Mesodermal cell (in vitro differentiated cells): ENCODE measurements around the gene COLGALT1.
"Not testable (repeated sequence)": the region's sequence is repeated elsewhere in the genome, so short reads cannot be mapped to it uniquely, and the experiment has no call there.

Experiments
- H3K27ac ChIP-seq: 2 replicates; pipeline ENCODE4 v1.7.0; 2013; ENCODE audit warnings: mild to moderate bottlenecking, low read depth, low read length, moderate library complexity; ENCODE audit not compliant: severe bottlenecking
- H3K36me3 ChIP-seq: 2 replicates; pipeline ENCODE4 v1.7.1; 2013; ENCODE audit warnings: mild to moderate bottlenecking, low read length, moderate library complexity; ENCODE audit not compliant: control insufficient read depth, insufficient read depth
- H3K4me1 ChIP-seq: one replicate; pipeline ENCODE4 v1.7.1; 2013; ENCODE audit warnings: mild to moderate bottlenecking, low read length; ENCODE audit not compliant: insufficient read depth, control insufficient read depth, poor library complexity, severe bottlenecking
- H3K4me3 ChIP-seq: 2 replicates; pipeline ENCODE4 v1.7.0; 2013; ENCODE audit warnings: low read length, control low read depth, mild to moderate bottlenecking; ENCODE audit not compliant: insufficient read depth, poor library complexity, severe bottlenecking; ENCODE audit errors: extremely low read depth
- H3K9me3 ChIP-seq: 2 replicates; pipeline ENCODE4 v1.7.1; 2013; ENCODE audit warnings: mild to moderate bottlenecking, low read length, moderate library complexity; ENCODE audit not compliant: control insufficient read depth
- WGBS, 2 experiments: methylation state at CpG; one replicate each; pipeline ENCODE4 v1.1.5; 2013; ENCODE audit warnings: missing lambda C conversion rate in 2 of 2; ENCODE audit not compliant: insufficient coverage in 2 of 2; 5-methylcytosine and 5-hydroxymethylcytosine counted together

The COLGALT1 gene

GRCh38 chr19:17598063-17598462, 42.6 kb downstream of the COLGALT1 start:
- H3K4me1 ChIP-seq, H3K27ac ChIP-seq, H3K9me3 ChIP-seq, H3K36me3 ChIP-seq, H3K4me3 ChIP-seq: not testable (repeated sequence)
- WGBS, 2 experiments = 55 to 75% methylated on average over 2 of the region's 8 CpGs

DNA sequence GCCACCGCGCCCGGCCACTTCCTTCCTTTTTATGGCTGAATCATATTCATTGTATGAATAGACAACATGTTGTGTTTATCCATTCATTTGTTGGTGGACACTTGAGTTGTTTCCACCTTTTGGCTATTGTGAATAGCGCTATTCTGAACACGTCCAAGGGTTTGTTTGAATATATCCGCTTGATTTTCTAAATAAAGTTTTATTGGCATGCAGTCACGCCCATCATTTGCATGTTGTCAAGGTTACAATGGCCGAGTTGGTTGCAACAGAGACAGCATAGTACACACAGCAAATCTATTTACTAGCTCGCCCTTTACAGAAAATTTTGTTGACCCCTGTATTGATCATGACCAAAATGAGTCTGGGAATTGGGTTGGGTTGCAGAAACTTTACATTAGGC, 43.5 kb downstream of the COLGALT1 start:
- Histone ChIP-seq H3K36me3 (no peaks in the 10 kb centered on the region), H3K4me3 (no peak overlapping the region), H3K27ac (no peak overlapping the region), H3K9me3 (no peaks in the 10 kb centered on the region), H3K4me1 (peaks cover 3% of the 10 kb centered on the region)
- 89 to 95% methylated on average over 4 of the region's 9 CpGs for WGBS, 2 experiments

GRCh38 chr19:17599780-17600179, 44.3 kb downstream of the COLGALT1 start:
- H3K4me3 ChIP-seq = no peak overlapping the region
- peaks cover 3% of the 10 kb centered on the region for H3K4me1 ChIP-seq
- no peaks in the 10 kb centered on the region for H3K36me3 ChIP-seq
- WGBS, 2 experiments = 87 to 91% methylated on average over 7 to 10 of the region's 10 CpGs
- no peak overlapping the region for H3K27ac ChIP-seq
- H3K9me3 ChIP-seq = no peaks in the 10 kb centered on the region

GRCh38 chr19:17601683-17602082, 46.2 kb downstream of the COLGALT1 start:
- Histone ChIP-seq H3K4me1 (peaks cover 3% of the 10 kb centered on the region), H3K27ac (no peak overlapping the region), H3K36me3 (no peaks in the 10 kb centered on the region), H3K4me3 (no peak overlapping the region), H3K9me3 (no peaks in the 10 kb centered on the region)
- WGBS, 2 experiments = 68 to 100% methylated on average over 1 to 9 of the region's 9 CpGs

DNA sequence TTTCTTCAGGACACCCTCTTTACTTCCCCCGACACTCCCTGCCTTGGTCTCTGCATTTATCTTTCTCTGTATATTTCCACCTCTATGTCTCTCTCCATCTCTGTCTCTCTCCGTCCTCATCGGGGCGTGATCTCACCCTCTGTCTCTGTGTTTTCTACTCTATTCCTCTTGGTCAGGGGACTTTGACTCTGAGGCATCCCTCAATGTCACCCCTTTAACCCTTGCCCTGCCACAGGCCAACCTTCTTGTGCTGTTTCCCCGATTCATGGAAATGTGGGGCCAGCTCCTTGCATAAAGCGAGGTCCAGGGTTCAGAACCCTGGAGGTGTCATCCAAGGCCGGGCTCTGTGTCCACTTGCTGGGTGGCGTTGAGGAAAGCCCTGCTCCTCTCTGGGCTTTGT, 46.8 kb downstream of the COLGALT1 start:
- H3K4me3 ChIP-seq = no peak overlapping the region
- 93 to 94% methylated on average over 8 of the region's 8 CpGs for WGBS, 2 experiments
- no peaks in the 10 kb centered on the region for H3K36me3 ChIP-seq

DNA sequence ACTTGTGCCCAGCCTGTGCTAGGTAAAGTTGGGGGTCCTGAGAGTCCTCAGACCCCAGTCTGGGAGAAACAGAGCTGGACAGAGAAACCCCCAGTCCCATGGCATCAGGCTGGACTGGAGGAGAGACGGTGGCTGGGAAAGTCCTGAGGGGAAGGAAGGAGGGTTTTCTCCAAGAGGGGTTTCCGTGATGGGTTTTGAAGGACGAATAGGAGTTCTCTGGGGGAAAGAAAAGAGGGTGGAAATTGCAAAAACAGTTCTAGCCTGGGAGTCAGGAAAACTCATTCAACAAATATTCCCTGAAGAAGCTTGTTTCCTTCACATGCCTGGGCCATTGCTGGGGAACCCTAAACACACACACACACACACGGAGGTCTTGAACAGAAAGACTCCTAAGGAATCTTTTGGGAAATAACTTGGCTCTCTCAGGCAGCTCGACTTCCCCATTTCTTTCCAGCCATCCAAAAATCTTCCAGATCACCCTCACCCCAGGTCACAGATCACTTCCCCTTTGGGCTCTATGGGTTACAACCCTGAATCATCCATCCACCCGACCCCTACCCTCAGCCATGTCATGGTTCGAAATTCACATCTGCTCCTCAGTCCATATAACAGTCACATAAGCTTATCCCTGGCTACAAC, 47.5 kb downstream of the COLGALT1 start:
- no peaks in the 10 kb centered on the region for H3K9me3 ChIP-seq
- H3K4me3 ChIP-seq = no peak overlapping the region
- 82 to 94% methylated on average over 5 of the region's 7 CpGs for whole genome bisulfite sequencing, 2 experiments
- H3K4me1 ChIP-seq = peaks cover 3% of the 10 kb centered on the region
- no peaks in the 10 kb centered on the region for H3K36me3 ChIP-seq
- H3K27ac ChIP-seq = no peak overlapping the region

More for the DNA sequence above, 46.8 kb downstream of the COLGALT1 start:
- no peaks in the 10 kb centered on the region for H3K9me3 ChIP-seq
- no peak overlapping the region for H3K27ac ChIP-seq
- peaks cover 3% of the 10 kb centered on the region for H3K4me1 ChIP-seq

DNA sequence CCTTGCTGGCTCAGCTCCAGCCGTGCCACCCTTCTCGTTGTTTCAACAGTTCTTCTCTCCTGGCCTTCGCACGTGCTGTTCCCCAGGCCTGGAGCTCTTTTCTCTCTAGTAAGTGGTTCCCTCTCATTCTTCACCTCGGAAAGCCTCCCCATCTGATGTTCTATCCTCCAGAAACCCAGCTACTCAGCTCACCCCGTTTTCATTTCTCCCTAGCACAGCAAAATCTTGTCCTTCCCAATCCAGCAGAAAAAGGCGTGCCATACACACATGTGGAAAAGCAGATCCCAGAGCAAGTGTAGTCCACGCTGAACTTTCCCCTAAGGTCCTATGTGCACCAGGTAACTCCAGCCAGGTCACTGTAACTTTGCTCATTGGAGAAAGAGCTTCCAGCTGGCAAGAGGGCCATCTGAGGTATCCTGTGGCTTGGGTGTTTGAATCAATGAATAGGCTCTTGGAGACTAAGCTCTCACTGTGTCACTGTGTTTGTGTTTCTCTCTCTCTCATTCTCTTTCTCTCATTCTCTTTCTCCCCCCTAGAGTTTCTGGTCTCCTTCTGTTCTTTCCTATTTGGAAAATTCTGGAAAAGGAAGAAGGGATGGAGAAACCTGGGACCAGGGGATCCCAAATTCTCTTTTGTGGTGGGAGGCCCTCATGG, 49.0 kb downstream of the COLGALT1 start:
- Histone ChIP-seq H3K27ac (no peak overlapping the region), H3K9me3 (no peaks in the 10 kb centered on the region), H3K36me3 (no peaks in the 10 kb centered on the region), H3K4me1 (peaks cover 3% of the 10 kb centered on the region), H3K4me3 (no peak overlapping the region)
- 93% methylated on average over 7 to 8 of the region's 8 CpGs for WGBS, 2 experiments

- WGBS, 2 experiments = 90 to 91% methylated on average over 3 of the region's 8 CpGs
- H3K9me3 ChIP-seq = no peaks in the 10 kb centered on the region
- H3K27ac ChIP-seq = no peak overlapping the region
- H3K36me3 ChIP-seq = no peaks in the 10 kb centered on the region
- H3K4me1 ChIP-seq = peaks cover 3% of the 10 kb centered on the region
- H3K4me3 ChIP-seq = no peak overlapping the region
These were observed 49.7 kb downstream of the COLGALT1 start for GRCh38 chr19:17605117-17605516.

- Histone ChIP-seq H3K9me3 (no peaks in the 10 kb centered on the region), H3K27ac (peak overlapping the region; percentile 53), H3K4me3 (peak overlapping the region; percentile 40), H3K36me3 (no peaks in the 10 kb centered on the region), H3K4me1 (peaks cover 3% of the 10 kb centered on the region)
- 34 to 39% methylated on average over 69 to 75 of the region's 85 CpGs for WGBS, 2 experiments
These were observed 50.5 kb downstream of the COLGALT1 start for GRCh38 chr19:17605761-17606589.

DNA sequence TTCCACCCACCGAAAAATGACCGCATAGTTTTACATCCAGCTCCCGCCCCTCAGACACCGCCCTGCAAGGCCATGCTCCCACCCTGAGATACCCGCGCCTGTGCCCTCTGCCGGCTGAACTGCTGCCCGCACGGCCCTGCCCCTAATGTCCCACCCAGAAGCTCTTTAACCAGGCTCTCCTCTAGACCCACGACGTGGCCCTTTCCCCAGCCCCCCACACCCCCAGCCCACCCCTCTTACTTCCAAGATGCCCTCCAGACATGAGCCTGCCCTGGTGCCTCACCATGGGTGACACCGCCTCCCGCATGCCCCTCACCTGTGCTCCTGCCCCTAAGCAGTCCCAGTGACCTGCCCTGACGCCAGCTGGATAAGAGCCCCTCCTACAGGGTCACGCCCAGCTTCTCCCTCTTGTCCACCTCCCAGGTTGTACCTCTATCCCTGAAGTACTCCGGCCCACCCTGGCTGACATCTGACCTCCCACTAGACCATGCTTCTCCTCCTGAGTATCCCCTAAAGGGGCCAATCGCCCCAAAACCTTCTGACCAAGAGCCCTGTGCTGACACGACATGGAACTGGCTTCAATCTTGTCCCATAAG, 51.2 kb downstream of the COLGALT1 start:
- Histone ChIP-seq H3K4me1 (peaks cover 3% of the 10 kb centered on the region), H3K9me3 (no peaks in the 10 kb centered on the region), H3K36me3 (no peaks in the 10 kb centered on the region), H3K27ac (no peak overlapping the region), H3K4me3 (peak overlapping the region; percentile 40)
- 60 to 73% methylated on average over 15 to 18 of the region's 18 CpGs for WGBS, 2 experiments
